ENCODE results near the gene RBM4B.

Gene RBM4B

GRCh38 chr11:66715346-66716085, 37.8 kb upstream of the RBM4B start:
- no peak overlapping the region for H3K9ac ChIP-seq
- H3K4me1 ChIP-seq: peaks cover 9% of the 10 kb centered on the region
- H3K27me3 ChIP-seq (ENCODE audit: control insufficient read depth, insufficient read depth, low read length): no peaks in the 10 kb centered on the region
- no peak overlapping the region for H3K4me2 ChIP-seq (ENCODE audit: low read length)
- no peak overlapping the region for H2AFZ ChIP-seq
- no peaks in the 10 kb centered on the region for H3K79me2 ChIP-seq
- no peak overlapping the region for H3K27ac ChIP-seq
- no peaks in the 10 kb centered on the region for H3K36me3 ChIP-seq (ENCODE audit: control insufficient read depth, insufficient read depth, low read length)
- no peaks in the 10 kb centered on the region for H3K9me3 ChIP-seq (ENCODE audit: control insufficient read depth, low read length)
- no peak for TF ChIP-seq CTCF (IDR thresholded peaks at IDR 0.05)
- no peak overlapping the region for H3K4me3 ChIP-seq (ENCODE audit: low read depth, low read length)

- no peak for TF ChIP-seq CTCF (IDR thresholded peaks at IDR 0.05)
- no peaks in the 10 kb centered on the region for H3K36me3 ChIP-seq (ENCODE audit: control insufficient read depth, insufficient read depth, low read length)
- no peak overlapping the region for H3K4me3 ChIP-seq (ENCODE audit: low read depth, low read length)
- H2AFZ ChIP-seq: no peak overlapping the region
- H3K79me2 ChIP-seq: no peaks in the 10 kb centered on the region
- no peak overlapping the region for H3K9ac ChIP-seq
- H3K9me3 ChIP-seq (ENCODE audit: control insufficient read depth, low read length): no peaks in the 10 kb centered on the region
- H3K4me1 ChIP-seq: peaks cover 3% of the 10 kb centered on the region
- no peak overlapping the region for H3K27ac ChIP-seq
- H3K4me2 ChIP-seq (ENCODE audit: low read length): no peak overlapping the region
- no peaks in the 10 kb centered on the region for H3K27me3 ChIP-seq (ENCODE audit: control insufficient read depth, insufficient read depth, low read length)
Measured at GRCh38 chr11:66713746-66714480, 36.2 kb upstream of the RBM4B start.

DNA sequence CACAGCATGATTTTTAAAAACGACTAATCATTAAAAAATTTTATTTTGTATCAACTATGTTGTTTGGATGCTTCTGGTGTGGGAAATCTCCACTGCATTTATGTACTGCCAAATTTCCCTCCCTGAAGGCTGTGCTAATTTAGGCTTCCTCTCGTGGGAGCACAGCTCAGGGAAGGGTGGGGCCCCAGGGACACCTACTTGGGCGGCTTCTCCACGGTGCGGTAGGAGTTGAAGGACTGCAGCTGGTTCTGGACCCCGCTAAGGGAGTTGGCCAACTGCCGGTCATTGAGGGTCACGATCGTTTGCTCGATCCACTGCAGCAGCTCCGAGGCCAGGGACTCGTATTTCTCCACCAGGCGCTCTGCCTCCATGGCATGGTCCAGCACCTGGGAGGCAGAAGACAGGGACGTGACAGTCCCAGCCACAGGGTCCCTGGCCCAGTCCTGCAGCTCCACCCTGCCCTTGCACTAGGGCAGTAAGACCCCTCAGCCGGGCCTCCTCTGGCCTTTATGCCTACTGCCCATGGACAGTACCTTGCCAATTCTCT, 32.8 kb upstream of the RBM4B start:
- Histone ChIP-seq H3K9ac (no peak overlapping the region), H3K4me3 (ENCODE audit: low read depth, low read length) (no peak overlapping the region), H3K4me1 (no peaks in the 10 kb centered on the region), H3K79me2 (no peaks in the 10 kb centered on the region), H3K27me3 (ENCODE audit: control insufficient read depth, insufficient read depth, low read length) (no peaks in the 10 kb centered on the region), H3K36me3 (ENCODE audit: control insufficient read depth, insufficient read depth, low read length) (no peaks in the 10 kb centered on the region), H2AFZ (no peak overlapping the region), H3K27ac (no peak overlapping the region), H3K4me2 (ENCODE audit: low read length) (no peak overlapping the region), H3K9me3 (ENCODE audit: control insufficient read depth, low read length) (no peaks in the 10 kb centered on the region)
- TF ChIP-seq CTCF (IDR thresholded peaks at IDR 0.05): no peak

GRCh38 chr11:66708701-66709100, 31.0 kb upstream of the RBM4B start:
- Histone ChIP-seq H2AFZ (no peak overlapping the region), H3K9ac (no peak overlapping the region), H3K27me3 (ENCODE audit: control insufficient read depth, insufficient read depth, low read length) (no peaks in the 10 kb centered on the region), H3K27ac (no peak overlapping the region), H3K4me1 (no peaks in the 10 kb centered on the region), H3K79me2 (no peaks in the 10 kb centered on the region), H3K36me3 (ENCODE audit: control insufficient read depth, insufficient read depth, low read length) (no peaks in the 10 kb centered on the region), H3K9me3 (ENCODE audit: control insufficient read depth, low read length) (no peaks in the 10 kb centered on the region), H3K4me2 (ENCODE audit: low read length) (no peak overlapping the region), H3K4me3 (ENCODE audit: low read depth, low read length) (no peak overlapping the region)
- TF ChIP-seq CTCF (IDR thresholded peaks at IDR 0.05): no peak
